Dermis blood vessel endothelial cell (primary cell): ENCODE results near the gene ISYNA1. TPM values are rescaled to one million over a fixed set of nuclear protein-coding genes. Genes with fewer than 3 reads are reported as not detected.

Source experiments
- DNase-seq: peaks from one replicate; pipeline ENCODE4 v3.0.0; 2010
- total RNA-seq: library from RNA; depleted of rRNA; stranded (reverse); fragments of >200 nt; gene quantifications from 2 replicates; pipeline ENCODE4 v1.2.3, GENCODE V29; 2014

The ISYNA1 gene
- total RNA-seq = 35.4 and 69.7 TPM in 2 replicates

DNA sequence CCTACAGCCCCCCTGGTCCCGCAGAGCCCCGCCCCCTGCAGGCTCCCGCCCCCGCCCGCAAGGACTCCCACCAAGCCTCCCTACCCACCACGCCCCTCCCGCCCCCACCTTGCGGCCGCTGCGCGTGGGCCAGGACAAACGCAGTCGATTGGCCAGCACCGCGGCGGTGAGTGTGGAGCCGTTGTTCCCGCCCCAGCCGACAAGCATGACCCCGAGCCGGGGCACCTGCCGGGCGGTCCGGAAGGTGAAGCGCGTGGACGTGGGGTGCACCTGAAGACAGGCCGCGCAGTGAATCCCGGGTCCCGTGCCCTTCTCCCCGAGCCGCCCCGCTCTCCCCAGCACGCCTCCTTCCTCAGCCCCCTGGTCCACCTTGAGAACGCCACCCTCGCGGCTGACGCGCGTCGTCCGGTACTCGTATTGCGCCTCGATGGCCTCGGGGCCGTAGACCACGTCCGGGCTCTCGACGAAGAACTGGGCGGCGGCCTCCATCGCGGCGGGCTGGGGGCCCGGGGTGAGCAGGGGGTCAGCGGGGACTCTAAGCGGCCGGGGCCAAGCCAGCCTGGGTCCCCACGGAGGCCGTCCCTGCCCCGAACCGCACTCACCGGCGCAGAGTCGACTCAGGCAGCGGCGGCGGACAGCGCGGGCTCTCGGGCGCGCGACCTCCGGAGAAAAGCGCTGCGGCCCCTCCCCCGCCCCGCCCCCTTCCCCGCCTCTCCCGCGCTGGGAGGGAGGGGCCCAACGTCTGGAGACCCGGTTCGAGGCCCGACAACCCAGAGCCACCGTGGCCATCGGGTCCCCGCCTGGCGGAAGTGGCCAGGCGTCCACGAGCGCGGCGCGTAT, at the start of gene ISYNA1:
ISYNA1 (minus strand) TSS at position 643 of the 840 bp plus-strand sequence; CDS start at position 489, 154 bp downstream.
- peak; percentile 59 for DNase-seq

DNA sequence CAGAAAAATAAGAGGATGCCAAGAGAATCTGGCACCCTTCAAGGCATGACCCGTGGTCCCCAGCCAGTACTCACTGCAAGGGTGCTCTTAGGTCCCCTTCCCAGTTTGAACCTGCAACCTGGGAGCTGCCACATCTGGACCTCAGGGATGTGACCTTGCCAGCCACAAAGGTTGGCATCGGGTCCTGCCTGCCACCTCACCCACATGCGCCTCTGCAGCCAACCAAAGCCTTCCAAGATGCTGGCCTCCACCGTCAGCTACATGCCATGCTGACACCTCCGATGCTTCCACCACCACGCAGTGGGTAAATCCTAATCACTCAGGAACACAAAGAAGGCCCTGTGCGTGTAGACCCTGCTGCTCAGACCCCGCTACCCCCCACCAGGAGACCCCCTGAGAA, 48.8 kb upstream of the ISYNA1 start:
- DNase-seq = no peak

DNA sequence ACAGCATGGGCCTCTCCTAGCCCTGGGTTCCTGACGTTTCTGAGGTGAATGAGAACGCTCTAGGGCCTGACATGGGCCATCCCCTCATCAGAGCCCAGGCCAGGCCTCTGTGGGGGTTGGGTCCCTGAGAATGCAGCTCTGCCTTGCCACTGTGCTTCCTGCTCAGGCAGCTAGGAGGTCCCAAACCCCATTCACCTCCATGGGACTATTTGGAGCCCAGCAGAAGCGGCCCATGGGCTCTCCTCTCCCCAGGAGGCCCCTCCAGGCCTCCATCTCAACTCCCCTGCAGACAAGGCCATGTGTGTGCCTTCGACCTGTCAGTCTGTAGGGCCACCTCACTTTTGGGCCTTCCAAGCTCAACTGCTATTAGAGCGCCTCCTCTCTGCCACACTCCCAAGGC, 47.1 kb upstream of the ISYNA1 start:
- DNase-seq = no peak

DNA sequence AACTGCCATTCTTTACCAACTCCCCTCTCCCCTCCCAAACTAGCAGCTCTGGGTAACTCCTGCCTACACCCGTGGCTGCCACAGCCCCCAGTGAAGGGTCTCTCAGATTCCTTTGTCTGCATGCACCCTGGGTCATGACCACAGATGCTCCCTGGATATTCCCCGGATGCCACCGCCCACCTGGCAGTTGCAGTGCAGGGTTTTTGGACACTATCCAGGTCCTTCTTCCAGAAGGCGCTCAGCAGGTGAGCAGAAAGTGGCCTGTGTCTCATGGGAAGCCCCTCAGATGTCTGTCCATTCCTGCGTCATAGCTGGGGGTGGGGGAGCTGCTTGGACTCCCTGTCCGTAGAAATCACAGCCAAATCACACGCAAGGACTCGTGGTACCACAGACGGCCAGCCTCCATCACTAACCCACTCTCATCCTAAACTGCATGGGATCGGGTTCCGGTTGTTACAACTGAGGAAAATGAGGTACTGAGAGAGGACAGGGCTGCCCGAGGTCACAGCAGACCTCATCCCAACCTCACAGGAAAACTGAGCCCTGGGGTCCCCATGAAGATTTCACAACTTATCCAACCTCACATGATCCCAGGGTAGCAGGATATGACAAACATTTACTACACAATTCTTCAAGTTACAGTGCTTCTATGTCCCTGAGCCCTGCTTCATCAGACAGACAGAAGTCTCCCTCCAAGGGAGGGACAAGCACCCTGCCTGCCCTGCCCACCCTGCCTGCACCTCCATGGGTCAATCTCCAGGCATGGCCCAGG, 45.4 kb upstream of the ISYNA1 start:
- DNase-seq = no peak

DNA sequence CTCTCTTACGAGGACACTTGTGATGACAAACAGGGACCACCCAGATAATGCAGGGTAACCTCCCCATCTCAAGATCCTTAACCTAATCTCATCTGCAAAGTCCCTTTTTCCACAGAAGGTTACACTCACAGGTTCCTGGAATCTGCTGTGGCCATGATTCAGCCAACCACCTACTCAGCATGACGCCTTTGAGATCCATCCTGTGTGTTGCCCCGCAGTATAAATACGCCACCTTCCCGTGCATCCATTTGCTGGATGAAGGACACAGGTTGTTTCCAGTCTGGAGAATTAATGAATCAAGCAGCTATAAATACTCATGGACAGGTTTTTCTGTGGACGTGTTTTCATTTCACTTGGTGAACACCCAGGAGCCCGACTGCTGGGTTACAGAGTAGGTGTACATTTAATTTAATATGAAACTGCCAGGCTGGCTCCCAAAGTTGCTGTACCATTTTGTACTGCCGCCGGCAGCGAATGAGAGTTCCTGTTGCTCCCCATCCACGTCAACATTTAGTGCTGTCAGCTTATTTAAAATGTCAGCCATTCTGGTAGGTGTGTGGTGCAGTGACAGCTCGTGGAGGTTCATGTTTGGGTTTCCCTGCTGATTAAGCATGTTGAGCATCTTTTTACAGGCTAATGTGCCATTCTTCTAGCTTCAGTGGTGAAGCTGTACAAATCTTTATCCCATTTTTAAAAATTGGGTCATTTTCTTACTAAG, 43.7 kb upstream of the ISYNA1 start:
- DNase-seq = no peak

DNA sequence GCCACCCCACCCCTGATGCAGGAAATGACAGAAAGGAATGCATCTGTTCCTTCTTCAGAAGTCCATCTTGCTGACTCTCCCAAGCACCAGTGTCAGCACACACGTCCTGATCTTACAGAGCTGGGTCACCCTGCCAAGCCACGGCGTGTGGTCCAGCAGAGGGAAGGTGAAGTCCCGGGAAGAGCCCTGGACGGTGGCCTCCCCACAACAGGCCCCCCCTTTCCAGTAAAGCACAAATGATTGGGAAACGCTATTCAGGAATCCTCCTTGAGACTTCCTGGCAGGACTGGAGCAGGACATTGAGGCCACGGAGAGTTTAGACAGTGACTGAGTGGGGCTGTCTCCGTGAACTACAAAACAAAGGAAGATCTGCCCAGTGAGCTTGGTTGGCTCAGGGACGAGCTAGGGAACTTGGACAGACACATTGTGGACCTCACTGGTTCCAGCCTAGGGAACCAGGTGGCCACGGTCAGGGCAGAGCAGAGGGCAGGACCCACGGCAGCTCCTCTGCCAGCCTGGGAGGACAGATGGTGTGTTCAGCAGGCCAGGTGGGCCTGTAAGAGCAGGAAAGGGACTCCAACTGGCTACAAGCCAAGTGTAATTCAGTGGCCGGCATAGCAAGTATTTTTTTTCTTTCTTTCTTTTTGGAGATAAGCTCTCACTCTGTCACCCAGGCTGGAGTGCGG, 42.2 kb upstream of the ISYNA1 start:
- peak; percentile 43 for DNase-seq

DNA sequence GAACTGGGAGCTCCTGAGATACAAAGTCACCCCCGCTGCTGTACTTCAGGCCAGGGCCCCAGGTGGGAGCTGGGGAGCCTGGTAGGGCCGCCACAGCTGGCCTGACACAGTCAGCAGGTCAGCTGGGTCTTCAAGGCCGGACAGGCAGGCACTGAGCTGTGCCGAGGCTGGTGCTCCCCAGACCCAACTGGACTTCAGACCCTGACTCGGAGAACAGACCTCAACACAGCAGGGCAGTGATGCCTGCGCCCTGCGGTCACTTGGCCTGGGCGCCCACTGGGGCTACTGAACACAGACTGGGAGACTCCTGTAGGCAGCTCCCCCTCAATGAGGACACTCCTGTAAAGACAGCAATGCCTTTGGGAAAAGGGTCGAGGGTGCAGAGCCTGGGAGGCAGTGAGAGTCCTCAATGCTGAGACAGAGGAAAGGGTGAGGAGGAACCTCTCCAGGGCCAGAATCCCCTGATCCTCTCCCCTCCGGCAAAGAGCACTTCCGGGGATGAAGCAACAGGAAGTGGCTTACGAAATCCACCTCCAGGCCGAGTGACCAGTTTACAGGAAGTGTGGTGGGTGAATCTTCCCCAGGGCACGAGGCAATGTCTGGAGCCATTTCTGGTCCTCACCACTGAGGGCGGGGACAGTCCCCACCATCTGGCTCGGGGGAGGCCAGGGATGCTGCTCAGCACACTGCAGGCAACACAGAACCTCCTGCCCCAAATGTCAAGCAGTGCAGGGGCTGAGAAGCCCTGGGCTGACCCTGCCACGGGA, 40.8 kb upstream of the ISYNA1 start:
- peak; percentile 47 for DNase-seq

DNA sequence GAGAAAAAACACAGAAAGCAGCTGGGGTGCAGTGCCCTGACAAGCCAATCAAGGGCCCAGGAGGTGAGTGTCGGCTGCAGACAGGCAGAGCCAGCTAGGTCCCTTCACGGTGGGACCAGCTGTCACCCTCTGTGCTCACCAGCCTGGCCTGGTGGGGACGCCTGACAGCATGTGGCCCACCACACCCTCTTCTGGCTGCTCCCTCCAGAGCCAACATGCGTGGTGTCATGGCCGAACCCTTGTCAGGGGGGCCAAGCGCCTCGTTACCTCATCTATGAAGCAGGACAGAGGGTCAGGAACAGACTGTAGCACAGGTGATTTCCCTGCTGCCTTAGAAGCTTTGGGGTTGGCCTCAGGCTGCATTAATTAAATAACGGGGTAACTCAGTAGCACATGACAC, 40.0 kb upstream of the ISYNA1 start:
- no peak for DNase-seq

DNA sequence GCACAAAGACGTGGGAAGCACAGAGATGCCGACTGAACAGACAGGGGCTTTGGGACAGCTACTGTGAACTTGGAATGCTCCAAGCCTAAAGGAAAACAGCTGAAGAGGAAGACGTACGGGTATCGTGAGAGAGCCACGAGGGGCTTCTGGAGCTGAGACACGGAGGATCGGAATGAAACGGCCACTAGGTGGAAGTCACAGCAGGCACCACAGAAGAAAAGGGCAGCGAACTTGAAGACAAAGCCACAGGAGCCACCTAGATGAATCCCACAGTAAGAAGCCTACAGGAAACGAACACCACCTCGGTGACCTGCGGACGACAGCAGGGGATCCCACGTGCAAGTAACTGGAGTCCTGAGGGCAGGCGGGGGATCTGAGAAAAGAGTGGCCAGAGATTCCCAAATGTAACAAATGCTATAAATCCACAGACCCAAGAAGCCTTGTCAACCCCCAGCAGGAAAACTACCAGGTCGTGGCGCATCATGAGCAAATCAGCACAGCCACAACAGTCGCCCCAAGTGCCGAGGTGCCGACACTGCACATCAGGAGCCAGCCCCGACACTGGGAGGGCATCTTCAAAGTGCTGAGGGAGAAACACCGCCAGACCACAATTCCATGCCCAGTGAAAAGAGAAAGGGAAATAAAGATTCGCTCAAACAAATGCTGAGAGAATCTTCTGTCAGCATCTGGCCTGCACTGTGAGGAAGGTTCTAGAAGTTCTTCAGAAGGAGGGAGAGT, 39.3 kb upstream of the ISYNA1 start:
- DNase-seq = peak; percentile 36

DNA sequence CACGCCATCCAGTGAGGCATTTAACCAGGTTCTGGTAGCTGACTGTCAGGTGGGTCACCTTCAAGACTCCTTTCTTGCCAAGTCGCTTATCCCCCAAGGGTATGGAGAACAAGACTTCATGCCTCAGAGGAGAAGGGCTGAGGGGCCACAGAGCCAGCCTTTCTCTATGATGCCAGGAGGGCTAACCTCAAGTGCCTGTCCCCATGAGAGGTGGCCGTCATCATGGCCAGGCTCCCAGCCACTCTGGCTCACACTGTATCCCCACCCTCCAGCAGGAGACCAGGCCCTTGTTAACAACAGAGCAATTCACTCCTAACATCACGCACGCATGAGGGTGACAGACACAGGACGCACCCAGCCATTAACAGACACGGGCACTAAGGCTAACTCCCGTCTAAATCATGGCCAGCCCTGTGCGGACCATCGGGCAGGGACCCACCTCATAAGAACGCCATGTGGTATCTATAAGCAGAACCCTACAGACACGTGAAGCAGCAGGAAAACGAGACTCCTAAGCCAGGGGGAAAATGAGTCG, 38.6 kb upstream of the ISYNA1 start:
- no peak for DNase-seq

DNA sequence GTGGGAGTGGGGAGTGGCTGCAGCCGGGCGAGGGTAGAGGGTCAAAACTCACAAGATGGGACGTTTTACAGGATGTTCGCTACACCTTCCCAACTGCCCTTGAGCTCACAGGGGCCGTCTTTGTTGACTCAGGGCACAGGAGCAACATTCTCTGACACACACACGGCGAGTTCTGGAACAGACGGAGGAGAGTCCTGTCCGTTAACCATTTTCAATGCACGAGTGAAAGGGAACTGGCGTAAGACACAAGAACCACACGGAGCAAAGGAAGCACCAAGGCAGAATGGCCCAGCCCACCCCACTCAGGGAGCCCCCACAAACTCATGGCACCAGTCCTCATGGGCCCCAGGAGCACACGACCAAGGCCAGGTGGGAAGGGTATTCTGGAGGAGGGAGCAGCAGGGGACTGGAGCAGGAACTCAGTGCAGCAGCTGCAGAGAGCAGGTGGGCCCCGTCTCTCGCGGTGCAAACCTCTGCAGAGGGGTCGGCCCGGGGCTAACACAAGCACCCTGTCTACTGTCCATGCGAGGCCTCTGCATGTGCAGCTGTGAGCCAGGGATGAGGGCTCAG, 37.9 kb upstream of the ISYNA1 start:
- DNase-seq = no peak

DNA sequence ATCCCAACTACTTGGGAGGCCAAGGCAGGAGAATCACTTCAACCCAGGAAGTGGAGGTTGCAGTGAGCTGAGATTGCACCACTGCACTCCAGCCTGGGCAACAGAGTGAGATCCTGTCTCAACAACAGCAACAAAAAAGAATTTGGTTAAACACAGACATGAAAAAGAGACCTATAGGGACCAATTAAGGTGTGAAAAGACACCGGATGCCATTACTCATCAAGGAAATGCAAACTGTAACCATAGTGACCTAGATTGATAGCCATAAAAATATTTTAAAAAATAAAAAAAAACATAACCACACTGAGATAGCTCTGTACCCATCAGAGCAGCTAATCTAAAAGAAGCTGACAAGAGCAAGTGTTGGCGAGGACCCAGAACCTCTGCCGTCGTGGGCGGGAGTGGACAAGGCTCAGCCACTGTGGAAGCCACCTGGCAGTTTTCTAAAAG, 37.1 kb upstream of the ISYNA1 start:
- no peak for DNase-seq

DNA sequence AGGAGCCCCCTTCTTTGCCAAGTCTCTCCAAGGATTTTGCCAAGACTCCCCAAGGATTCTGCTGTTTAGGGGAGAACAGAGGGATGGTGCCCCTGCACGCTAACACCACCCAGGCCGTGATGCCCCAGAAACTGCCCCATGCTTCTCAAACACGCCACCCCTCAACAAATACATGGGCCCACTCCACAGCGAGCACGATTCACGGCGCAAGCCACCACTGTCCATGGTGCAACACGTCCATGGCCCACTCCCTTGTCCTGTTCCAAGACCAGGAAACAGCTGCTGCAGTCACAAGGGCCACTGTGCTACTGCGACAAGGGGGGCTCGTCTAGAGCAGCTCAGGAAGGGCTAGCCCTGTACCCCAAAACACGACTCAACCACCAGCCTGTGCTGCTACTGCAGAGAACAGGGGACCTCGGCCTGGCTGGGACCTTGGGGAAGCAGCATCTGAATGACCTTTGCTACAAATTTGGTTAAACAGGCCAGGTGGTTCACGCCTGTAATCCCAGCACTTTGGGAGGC, 36.5 kb upstream of the ISYNA1 start:
- no peak for DNase-seq

DNA sequence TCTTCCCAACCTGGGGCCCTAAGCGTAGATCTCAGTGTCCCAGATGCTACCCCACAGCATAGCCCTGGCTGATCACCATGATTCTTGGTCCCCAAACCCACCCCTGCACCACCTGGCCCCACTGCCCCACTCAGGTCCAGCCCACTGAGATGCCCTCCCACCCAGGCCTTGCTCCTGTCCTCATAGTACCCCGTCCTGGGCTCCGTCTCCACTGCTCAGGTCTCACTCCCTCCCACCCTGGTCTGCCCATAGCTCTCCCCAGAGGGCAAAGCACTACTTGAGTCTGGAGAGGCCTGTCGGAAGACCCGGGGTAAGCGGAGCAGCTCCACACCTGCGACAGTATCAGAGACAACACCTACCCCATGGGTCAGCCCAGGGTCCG, 35.8 kb upstream of the ISYNA1 start:
- no peak for DNase-seq

DNA sequence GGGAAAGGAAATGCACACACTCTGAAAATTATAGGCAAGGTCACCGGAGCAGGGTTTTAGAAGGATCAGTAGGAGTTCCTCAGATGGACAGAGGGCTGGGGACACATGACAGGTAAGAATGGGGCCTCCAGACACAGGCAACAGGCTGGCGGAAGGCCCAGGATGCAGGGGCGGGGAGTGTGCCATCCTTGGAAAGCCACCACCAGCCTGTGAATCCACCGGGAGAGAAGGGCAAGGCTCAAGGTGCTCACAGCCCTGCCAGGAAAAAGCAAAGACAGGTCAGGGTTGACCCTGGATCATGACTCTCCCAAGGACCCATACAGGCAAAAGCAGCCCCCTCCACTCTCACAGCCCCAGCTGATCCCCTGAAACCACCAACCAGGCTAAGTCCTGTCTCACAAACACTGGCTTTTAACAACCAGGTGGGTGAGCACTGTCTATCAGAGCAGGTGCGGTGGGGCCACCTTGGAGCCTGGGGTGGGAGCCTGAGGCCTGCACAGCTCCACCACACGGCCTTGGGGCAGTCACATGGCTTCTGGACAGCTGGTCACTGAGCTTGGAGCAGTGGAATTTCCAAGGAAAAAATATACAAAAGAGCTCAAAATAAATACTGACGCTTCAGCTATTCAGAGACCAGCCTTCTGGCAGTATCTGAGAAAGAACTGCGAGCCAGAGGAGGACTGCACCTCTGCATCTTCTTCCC, 35.2 kb upstream of the ISYNA1 start:
- DNase-seq = no peak

DNA sequence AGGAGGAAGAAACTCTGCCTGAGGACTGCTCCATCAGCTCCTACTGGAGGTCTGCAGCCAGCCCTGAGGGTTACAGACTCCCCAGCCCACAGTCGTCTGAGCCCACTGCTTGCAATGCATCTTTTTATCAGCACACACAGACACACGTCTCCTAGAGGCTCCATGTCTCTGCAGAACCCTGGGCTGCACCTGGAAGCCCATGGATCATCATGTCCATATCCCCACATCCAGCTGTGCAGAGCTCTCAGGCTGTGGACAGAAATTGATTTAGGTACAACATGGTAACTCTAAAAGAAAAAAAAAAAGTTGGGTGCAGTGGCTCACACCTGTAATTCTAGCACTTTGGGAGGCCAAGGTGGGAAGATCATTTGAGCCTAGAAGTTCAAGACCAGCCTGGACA, 32.9 kb upstream of the ISYNA1 start:
- DNase-seq = no peak

DNA sequence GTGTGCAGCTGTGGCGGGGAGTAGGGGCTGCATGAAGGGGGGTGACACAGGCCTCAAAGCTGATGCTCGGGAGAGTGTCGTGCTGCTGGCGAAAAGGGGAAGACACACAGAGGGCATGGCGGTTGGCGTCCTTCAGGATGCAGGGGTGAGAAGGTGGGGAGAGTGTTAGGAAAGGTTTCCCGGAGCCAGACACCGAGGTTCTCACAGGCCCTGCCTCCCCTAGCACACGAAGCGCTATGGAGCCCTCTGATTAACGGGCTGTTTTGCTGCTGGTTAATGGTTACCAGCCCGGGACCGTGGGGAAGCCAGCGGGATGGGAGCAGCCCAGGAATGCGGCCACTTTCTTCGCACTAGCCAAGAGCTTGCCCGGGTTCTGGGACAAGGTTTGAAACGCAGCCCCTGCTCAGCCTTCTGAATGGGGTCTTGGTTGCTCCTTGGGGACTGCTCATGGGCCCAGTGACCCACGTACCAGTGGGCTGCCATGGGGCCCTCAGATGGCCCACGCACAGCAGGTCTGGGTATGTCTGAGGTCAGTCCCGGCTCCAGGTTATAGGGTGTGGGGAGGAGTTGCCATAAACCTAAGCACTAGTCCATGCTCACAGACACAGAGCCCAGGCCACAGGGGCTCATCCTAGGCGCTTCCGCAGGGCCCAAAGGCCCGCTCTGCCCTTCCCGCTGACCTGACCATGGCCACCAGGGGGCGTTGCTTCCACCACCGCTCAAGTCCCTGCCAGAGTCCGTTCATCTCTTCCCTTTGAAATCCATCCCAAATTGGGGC, 31.3 kb upstream of the ISYNA1 start:
- DNase-seq = peak; percentile 85

DNA sequence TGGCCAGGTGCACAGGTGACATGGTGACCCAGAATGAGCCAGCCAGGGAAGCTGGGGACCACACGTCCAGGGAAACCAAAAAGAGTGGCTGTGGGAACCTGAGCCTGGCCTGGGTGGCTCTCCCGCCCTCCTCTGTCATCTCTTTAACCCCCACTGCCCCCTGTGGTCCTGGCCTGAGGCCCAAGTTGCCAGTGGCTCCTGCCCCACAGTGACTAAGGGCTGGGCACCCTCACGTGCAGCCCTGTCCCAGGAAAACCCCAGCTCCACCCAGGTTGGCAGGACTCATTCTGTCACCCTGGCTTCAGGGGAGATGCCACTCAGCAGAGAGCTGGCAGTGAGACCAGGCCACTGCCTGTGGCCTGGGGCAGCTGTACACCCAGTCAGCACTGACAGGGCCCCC, 30.6 kb upstream of the ISYNA1 start:
- no peak for DNase-seq

DNA sequence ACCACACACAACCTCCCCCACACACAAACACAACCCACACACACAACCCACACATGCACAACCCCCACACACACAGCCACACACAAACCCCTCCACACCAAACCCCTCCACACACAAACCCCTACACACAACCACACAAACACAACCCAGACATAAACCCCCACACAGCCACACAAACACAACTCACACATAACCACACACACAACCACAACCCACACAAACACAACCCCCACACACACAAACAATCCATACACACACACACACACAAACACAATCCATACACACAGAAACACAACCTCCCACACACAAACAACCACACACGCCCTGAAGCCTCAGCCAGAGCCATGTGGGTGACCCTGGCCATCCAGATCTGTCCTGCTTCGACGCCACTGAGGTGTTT, 30.0 kb upstream of the ISYNA1 start:
- DNase-seq = no peak
